Peyer's patch (tissue), 4 donors: ENCODE results near the gene ADGB.

Source experiments
- POLR2A ChIP-seq, 2 donors: fragments of 450-650 bp; IDR thresholded peaks; one replicate each; pipeline ENCODE4 v1.5.1; 2017; ENCODE audit warnings: antibody characterized with exemption in 2 of 2, mild to moderate bottlenecking in 2 of 2, moderate library complexity in 2 of 2
- TF ChIP-seq, protein P1 (sequence below), 6 experiments: fragments of 450-650 bp in 4 of 6; fragments of 200-600 bp in 2 of 6; sonication (generic) in 1 of 6; IDR thresholded peaks; one replicate each; pipeline ENCODE4 v1.5.1; 2017 to 2019; ENCODE audit warnings: antibody characterized with exemption in 6 of 6, mild to moderate bottlenecking in 3 of 6, moderate library complexity in 1 of 6

- TF ChIP-seq, protein P1, sequence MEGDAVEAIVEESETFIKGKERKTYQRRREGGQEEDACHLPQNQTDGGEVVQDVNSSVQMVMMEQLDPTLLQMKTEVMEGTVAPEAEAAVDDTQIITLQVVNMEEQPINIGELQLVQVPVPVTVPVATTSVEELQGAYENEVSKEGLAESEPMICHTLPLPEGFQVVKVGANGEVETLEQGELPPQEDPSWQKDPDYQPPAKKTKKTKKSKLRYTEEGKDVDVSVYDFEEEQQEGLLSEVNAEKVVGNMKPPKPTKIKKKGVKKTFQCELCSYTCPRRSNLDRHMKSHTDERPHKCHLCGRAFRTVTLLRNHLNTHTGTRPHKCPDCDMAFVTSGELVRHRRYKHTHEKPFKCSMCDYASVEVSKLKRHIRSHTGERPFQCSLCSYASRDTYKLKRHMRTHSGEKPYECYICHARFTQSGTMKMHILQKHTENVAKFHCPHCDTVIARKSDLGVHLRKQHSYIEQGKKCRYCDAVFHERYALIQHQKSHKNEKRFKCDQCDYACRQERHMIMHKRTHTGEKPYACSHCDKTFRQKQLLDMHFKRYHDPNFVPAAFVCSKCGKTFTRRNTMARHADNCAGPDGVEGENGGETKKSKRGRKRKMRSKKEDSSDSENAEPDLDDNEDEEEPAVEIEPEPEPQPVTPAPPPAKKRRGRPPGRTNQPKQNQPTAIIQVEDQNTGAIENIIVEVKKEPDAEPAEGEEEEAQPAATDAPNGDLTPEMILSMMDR (IDR thresholded peaks at IDR 0.05), result no peak
- TF ChIP-seq POLR2A (IDR thresholded peaks at IDR 0.05), result no peak
Observed at GRCh38 chr6:146602526-146602925, 3.8 kb downstream of the ADGB start.
